Gastroesophageal sphincter (tissue), 3 donors: Measurements from ENCODE around the gene EFR3B.

Experiments
- CTCF ChIP-seq, 4 experiments: fragments of 200-600 bp in 2 of 4; fragments of 450-650 bp in 2 of 4; sonication (generic) in 1 of 4; IDR thresholded peaks; one replicate each; pipeline ENCODE4 v1.5.1; 2017 to 2019; ENCODE audit warnings: antibody characterized with exemption in 4 of 4, mild to moderate bottlenecking in 2 of 4, moderate library complexity in 2 of 4
- POLR2A ChIP-seq, 2 donors: fragments of 450-650 bp; IDR thresholded peaks; one replicate each; pipeline ENCODE4 v1.6.1; 2017; ENCODE audit warnings: antibody characterized with exemption in 2 of 2, mild to moderate bottlenecking in 2 of 2, moderate library complexity in 1 of 2

- no peak for TF ChIP-seq CTCF (IDR thresholded peaks at IDR 0.05)
- TF ChIP-seq POLR2A (IDR thresholded peaks at IDR 0.05), result no peak
Measured at GRCh38 chr2:25009954-25010353, 31.9 kb upstream of the EFR3B start.
